ENCODE data around the gene LRCOL1.

DNA sequence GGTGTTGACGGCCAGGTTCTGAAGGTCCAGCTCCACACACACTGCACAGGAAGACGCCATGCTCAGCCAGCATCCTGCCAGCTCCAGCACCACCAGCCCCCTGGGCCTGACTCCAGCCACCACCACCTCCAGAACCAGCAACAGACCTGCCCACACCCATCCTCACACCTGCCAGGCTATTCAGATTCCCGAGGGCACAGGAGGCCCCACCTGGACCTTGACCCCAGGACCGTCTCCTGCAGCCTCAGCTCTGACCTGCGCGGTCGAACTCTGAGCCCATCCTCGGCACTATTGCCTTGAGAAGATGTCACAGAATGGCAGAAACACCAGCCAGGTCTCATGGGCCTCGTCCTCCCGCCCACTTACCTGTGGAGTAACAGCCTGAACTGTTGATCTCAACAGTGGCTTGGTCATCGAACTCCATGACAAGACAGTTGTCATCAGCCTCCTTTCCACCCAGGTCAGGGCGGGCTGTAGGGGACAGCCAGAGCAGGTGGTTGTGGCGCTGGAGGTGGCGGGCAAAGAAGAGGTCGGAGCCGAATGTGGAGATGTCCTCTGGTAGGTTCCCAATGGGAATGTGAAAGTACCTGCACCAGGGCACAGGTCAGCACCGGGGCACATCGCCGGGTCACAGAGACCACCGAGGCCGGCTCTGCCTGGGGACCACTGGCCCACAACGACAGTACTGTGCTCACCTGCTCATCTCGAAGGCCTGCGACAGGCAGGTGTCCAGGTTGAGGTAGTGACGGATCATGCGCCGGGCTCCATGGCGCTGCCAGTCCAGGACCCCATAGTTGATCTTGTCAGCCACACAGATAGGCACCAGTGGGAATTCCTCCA lies 31.6 kb upstream of the LRCOL1 start:
- TF ChIP-seq, protein P1, sequence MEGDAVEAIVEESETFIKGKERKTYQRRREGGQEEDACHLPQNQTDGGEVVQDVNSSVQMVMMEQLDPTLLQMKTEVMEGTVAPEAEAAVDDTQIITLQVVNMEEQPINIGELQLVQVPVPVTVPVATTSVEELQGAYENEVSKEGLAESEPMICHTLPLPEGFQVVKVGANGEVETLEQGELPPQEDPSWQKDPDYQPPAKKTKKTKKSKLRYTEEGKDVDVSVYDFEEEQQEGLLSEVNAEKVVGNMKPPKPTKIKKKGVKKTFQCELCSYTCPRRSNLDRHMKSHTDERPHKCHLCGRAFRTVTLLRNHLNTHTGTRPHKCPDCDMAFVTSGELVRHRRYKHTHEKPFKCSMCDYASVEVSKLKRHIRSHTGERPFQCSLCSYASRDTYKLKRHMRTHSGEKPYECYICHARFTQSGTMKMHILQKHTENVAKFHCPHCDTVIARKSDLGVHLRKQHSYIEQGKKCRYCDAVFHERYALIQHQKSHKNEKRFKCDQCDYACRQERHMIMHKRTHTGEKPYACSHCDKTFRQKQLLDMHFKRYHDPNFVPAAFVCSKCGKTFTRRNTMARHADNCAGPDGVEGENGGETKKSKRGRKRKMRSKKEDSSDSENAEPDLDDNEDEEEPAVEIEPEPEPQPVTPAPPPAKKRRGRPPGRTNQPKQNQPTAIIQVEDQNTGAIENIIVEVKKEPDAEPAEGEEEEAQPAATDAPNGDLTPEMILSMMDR (IDR thresholded peaks at IDR 0.05; ENCODE audit: low read depth, low read length, poor library complexity, severe bottlenecking): no peak
- TF ChIP-seq EZH2phosphoT487 (IDR thresholded peaks at IDR 0.05; ENCODE audit: borderline replicate concordance, low read length): no peak

Measured in DOHH2 (cell line).